Tongue (tissue), 2 donors: ENCODE results near the gene NT5DC1. TPM values are rescaled to one million over a fixed set of nuclear protein-coding genes. Genes with fewer than 3 reads are reported as not detected.

Source experiments
- DNase-seq: peaks from one replicate; pipeline ENCODE4 v3.0.0-alpha.2; 2015
- total RNA-seq: library from RNA; depleted of rRNA; stranded (reverse); fragments of >200 nt; gene quantifications from one replicate; pipeline ENCODE4 v1.2.3, GENCODE V29; 2014

NT5DC1 gene
- total RNA-seq, 1 donor from 2014 or later, result 6.8 TPM

DNA sequence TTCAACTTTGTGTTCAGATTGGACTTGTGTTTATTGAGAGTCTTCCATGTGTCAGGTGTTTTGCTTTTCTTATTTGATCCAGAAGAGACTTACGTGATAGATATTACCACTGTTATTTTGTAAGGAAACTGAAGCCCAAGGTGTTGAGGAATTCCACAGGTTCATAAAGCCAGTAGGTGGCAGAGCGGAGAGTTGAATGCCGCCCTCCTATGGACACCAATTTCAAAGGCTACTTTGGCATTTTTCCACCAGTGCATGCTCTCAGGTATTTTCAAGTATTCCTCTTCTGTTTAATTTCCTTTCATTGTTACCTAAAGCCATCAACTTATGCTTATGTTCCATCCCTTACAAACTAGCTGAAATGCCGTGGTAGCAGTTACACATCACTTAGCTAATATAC is 39.3 kb downstream of the NT5DC1 start:
- no peak for DNase-seq

DNA sequence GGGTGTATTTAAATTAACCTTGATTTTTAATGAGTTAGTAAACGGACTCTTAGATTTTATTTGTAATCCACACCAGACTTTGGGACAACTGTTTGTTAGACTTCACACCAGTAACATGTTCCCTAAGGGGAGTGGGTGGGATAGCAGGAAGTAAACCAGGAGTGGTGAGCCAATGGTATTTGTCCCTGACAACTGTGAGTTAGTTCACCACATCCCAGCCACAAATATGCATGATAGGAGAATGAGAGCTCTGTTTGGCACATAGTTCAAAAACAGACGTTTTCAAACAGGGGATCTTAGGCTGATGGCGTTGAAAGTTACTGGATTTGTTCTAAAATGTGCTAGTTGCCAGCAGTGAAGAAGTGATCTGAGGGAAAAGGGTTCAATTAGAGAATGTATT is 44.0 kb downstream of the NT5DC1 start:
- peak; percentile 44 for DNase-seq

GRCh38 chr6:116145803-116146675 is 45.4 kb downstream of the NT5DC1 start:
- DNase-seq, result no peak

GRCh38 chr6:116152620-116153019 is 52.0 kb downstream of the NT5DC1 start:
- DNase-seq, result no peak

DNA sequence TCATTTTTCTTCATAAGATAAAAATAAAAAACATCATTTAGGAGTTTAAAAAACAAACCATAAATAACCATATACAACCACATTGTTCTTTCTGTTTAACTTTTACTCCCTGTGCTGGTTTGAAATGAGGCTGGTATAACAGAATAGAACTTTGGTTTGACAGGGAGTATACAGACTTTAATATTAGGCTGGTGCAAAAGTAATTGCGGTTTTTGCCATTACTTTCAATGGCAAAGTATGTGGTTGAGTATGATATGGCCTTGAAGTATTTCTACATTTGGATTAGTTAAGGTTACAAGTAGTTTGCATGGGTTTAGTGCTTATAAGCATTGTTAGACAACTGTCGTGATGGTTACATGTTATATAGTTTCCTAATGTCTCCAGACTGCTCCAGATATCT is 54.2 kb downstream of the NT5DC1 start:
- no peak for DNase-seq

GRCh38 chr6:116156405-116157326 is 56.0 kb downstream of the NT5DC1 start:
- DNase-seq, result no peak

GRCh38 chr6:116157391-116157790 is 56.7 kb downstream of the NT5DC1 start:
- DNase-seq, result no peak

GRCh38 chr6:116158641-116159040 is 58.0 kb downstream of the NT5DC1 start:
- DNase-seq, result no peak

GRCh38 chr6:116159782-116160524 is 59.3 kb downstream of the NT5DC1 start:
- DNase-seq, result no peak

DNA sequence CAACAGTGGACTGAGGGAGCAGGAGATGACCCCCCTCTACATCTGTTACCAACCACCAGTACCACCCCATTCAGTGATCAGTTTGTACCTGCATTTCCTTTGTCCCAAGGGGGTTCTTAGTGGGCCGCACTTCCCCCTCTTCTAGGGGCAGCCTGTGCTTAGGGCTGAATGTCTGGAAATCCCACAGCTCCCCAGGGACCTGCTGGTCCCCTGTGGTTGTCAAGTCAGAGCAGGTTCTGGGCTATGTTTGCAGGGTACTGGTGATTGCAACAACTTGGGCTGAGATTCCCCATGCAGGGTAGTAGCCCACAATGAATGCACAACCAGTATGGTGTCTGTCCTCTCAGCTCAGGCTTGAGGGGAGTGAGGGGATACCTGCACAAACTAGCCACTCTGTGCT is 64.9 kb downstream of the NT5DC1 start:
- DNase-seq, result no peak

DNA sequence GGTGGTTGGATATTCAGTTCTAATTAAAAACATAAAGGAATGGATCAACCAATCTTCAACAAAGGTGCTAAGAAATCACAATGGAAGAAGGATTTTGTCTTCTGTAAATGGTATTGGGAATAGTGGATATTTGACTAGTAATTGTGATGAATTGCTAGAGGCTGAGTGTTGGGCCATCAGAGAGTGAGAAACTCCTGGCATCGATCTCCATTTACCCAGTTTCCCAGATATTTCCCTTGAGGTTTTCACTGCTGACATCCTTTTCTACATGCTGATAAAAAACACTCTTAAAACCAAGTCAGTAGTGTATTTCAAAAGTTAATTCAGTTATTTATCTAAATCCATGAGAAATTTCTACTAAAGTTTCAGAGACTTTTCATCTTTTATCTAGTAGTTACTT is 65.7 kb downstream of the NT5DC1 start:
- DNase-seq, result no peak

- no peak for DNase-seq
Measured at GRCh38 chr6:116168148-116168547, 67.5 kb downstream of the NT5DC1 start.

DNA sequence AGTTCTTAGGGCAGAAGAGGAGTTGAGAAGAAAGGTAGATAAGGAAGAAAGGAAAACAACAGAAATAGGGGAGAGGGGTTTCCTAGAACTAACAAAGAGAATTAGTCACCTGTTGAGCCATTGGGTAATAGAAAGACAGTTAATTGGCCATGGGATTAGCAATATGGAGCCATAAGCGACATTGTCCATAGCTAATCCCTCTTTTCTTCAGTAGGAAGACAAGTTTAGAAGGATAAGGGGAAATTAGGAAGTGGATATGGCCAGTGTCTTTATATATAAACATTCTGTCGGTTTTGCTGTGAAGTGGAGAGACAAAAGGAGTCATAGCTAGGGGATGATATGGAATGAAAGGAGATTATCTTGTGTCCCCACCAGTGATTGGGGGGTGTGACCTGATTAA is 69.2 kb downstream of the NT5DC1 start:
- DNase-seq, result no peak

DNA sequence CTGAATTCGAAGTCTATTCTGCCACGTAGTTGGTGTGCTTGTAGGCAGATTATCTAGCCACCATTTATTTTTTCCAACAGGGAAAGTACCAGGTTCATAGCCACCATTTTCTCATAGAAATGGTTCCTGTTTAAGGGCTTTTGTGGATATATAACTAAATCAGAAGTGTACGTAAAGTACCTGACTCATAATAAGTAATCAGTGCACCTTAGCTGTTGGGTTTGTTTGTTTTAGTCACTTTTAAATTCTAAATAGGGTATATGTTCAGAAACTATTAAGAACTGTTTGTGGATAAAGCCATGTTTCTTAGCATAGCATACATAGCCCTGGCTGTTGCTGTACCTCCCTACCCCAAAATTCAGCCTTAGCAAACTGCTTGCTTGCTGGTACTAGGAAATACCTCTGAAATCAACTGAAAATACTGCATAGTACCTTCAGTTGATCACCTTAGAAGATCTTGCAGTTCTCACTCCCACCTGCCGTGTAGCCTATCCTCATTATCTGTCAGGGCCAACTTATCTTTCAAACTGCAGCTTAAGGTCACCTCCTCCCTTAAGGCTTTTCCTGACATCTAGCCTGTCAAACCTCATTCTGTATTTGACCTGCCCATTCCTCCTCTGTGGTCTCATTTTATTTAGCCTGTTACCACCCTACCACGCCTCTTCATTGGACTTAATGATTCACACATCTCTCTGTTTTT is 69.9 kb downstream of the NT5DC1 start:
- no peak for DNase-seq

- DNase-seq, result no peak
Measured at GRCh38 chr6:116173928-116174327, 73.3 kb downstream of the NT5DC1 start.

GRCh38 chr6:116175344-116175743 is 74.7 kb downstream of the NT5DC1 start:
- no peak for DNase-seq

- DNase-seq, result no peak
Measured at GRCh38 chr6:116176596-116176995, 75.9 kb downstream of the NT5DC1 start.

DNA sequence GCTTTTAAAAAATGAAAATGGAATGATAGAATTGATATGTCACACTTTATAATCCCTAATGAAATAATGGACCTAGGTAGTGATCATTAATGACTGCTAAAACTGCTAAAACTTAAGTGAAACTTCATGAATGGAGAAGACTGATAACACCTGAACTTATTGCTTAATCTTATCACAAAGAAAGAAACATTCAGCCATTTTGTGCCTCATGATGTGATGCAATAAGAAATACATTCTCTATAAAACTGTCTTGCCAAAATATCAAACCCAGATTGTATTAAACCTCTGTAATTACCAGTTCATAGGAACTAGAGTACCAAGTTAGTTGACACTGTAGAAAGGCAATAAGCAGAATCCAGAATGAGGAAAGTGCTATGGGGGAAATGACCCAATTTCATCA is 79.7 kb downstream of the NT5DC1 start:
- DNase-seq, result no peak

GRCh38 chr6:116189472-116189871 is 88.8 kb downstream of the NT5DC1 start:
- DNase-seq, result no peak

DNA sequence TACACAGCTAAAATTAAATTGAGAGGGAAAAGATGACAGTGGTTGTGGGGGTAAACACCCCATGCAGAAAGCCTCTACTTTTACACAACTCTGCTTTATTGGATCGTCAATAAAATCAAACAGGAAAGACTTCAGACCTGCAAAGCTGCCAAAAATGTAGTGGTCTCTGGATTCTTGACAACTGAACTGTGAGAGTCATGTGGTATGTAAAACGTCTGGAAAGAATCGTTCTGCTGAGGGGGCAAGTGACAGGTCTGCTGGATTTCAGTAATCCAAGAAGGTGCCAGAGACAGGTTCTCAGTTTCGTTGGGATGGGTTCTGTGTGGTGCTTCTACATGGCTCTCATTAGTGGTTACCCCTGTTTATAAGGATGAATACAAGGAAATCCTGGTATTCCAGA is 89.9 kb downstream of the NT5DC1 start:
- peak; percentile 30 for DNase-seq

GRCh38 chr6:116191881-116192280 is 91.2 kb downstream of the NT5DC1 start:
- no peak for DNase-seq

GRCh38 chr6:116192786-116193185 is 92.1 kb downstream of the NT5DC1 start:
- DNase-seq, result no peak
